LNCAP (cell line): ENCODE results near the gene SDHB.

Source experiments
- CTCF ChIP-seq: fragments of 450-650 bp; IDR thresholded peaks from 2 replicates; pipeline ENCODE4 v1.5.1; 2017; ENCODE audit warnings: mild to moderate bottlenecking

SDHB gene

GRCh38 chr1:17082761-17083160 is 28.9 kb upstream of the SDHB start:
- no peak for TF ChIP-seq CTCF

GRCh38 chr1:17081439-17081838 is 27.6 kb upstream of the SDHB start:
- no peak for TF ChIP-seq CTCF

- no peak for TF ChIP-seq CTCF
Measured at GRCh38 chr1:17080880-17081279, 27.0 kb upstream of the SDHB start.

GRCh38 chr1:17080085-17080759 is 26.4 kb upstream of the SDHB start:
- no peak for TF ChIP-seq CTCF

- TF ChIP-seq CTCF: no peak
Measured at GRCh38 chr1:17078991-17079868, 25.4 kb upstream of the SDHB start.

- TF ChIP-seq CTCF: peak; percentile 48
Measured at GRCh38 chr1:17075470-17076255, 21.8 kb upstream of the SDHB start.

GRCh38 chr1:17071794-17072193 is 18.0 kb upstream of the SDHB start:
- no peak for TF ChIP-seq CTCF
